T-helper 2 cell (primary cell): ENCODE measurements around the gene IGF2BP3.

Source experiments
- DNase-seq, 5 experiments: peaks; one replicate each; pipeline versions ENCODE4 v3.0.0 to v3.0.0-alpha.2; 2012 to 2022

Gene IGF2BP3

GRCh38 chr7:23293500-23294073 lies 176.7 kb downstream of the IGF2BP3 start:
- no peak for DNase-seq

- DNase-seq, result no peak
These were observed 177.7 kb downstream of the IGF2BP3 start for GRCh38 chr7:23292623-23293022.

DNA sequence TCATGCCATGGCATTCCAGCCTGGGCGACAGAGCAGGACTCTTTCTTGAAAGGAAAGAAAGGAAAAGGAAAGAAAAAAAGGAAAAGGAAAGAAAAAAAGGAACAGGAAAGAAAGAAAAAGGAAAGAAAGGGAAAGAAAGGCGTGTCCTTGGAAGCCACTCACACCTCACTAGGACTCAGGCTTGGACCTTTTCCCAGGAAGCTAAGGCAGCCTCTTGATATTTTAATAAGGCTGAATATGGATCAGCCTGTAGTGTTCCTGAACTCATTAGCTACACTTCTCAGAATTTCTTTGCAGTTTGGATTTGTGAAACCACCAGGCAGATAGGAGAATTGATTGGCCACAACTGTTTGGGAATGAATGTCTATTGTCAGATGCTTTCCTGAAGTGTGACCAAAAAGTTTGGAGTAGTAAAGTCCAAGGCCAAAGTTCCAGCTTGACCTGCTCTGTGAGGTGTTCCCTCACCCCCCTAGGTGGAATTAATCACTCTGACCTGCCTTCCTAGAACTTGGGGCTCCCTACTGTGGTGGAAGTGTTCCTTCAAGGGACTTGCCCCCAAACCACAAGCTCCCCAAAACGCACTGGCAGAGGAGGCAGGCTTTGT lies 178.2 kb downstream of the IGF2BP3 start:
- no peak for DNase-seq

GRCh38 chr7:23290993-23291392 lies 179.3 kb downstream of the IGF2BP3 start:
- no peak for DNase-seq

- DNase-seq, result peak in 1 of 5 experiments; percentile 85
These were observed 182.7 kb downstream of the IGF2BP3 start for GRCh38 chr7:23287612-23288011.

DNA sequence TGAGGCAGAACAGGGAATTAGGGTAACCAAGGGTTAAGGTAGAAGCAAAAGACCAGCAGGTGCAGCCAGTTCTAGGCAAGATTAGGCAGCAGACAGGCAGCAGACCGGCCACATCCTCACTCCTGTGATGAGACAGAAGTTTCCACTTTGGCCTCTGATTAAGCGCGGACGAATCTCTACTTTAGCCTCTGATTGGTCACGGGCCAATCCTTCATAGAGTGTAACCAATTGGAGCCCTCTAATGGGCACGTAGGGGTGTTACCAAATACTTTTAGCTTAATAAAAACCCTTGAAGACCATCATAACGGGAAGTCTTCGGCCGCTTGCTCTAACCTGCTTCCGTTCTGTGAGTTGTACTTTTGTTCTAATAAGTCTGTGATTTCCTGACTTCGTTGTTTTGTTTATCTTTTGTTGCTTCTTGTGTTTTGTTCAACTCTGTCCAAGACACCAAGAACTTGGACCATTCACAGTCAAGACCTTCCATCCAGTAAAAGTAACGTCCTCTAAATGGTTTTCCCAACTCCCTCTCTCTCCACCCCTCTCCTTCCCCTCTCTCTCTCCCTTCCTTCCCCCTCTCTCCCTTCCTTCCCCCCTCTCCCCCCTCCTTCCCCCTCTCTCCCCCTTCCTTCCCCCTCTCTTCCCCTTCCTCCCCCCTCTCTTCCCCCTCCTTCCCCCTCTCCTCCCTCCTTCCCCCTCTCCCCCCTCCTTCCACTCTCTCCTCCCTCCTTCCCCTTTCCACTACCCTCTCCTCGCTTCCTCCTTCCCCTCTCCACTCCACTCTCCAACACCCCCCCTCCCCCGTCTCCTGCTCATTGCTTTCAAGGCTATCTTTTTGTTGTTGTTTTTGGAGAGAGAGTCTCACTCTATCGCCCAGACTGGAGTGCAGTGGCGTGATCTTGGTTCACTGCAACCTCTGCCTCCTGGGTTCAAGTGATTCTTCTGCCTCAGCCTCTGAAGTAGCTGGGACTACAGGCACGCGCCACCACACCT lies 184.3 kb downstream of the IGF2BP3 start:
- no peak for DNase-seq

GRCh38 chr7:23284871-23285270 lies 185.4 kb downstream of the IGF2BP3 start:
- DNase-seq, result no peak

GRCh38 chr7:23283086-23283485 lies 187.2 kb downstream of the IGF2BP3 start:
- no peak for DNase-seq

DNA sequence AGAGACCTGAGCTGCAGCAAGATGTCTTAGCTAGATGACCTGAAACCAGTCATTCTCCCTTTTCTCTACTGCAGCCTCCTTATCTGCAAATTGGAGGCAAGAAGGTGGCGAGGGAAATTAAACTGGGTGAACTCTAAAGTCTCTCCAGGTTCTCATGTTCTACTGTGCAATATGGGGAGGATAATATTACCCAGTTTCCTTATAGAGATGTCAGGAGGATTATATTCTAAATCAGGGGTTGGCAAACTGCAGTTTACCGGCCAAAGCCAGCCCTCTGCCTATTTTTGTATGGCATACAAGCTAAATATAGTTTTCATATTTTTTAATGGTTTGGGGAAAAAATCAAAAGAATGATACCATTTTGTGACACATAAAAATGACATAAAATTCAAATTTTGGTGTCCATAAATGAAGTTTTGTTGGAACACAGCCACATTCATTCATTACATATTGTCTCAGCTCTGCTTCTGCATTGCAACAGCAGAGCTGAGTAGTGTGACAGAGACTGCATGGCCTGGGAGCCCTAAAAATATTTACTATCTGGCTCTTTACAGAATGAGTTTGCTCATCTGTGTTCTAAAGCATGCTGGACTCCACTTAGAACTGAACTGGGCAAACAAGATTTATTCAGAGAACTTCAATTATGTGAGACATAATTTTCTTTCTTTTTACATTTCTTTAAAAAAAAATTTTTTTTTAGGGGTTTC lies 190.3 kb downstream of the IGF2BP3 start:
- DNase-seq, result no peak

GRCh38 chr7:23277359-23277989 lies 192.8 kb downstream of the IGF2BP3 start:
- DNase-seq, result peak in 1 of 5 experiments; percentile 84

- no peak for DNase-seq
These were observed 193.3 kb downstream of the IGF2BP3 start for GRCh38 chr7:23276947-23277346.

- peak in 1 of 5 experiments; percentile 25 for DNase-seq
These were observed 193.9 kb downstream of the IGF2BP3 start for GRCh38 chr7:23276376-23276775.

- no peak for DNase-seq
These were observed 194.4 kb downstream of the IGF2BP3 start for GRCh38 chr7:23275912-23276311.

DNA sequence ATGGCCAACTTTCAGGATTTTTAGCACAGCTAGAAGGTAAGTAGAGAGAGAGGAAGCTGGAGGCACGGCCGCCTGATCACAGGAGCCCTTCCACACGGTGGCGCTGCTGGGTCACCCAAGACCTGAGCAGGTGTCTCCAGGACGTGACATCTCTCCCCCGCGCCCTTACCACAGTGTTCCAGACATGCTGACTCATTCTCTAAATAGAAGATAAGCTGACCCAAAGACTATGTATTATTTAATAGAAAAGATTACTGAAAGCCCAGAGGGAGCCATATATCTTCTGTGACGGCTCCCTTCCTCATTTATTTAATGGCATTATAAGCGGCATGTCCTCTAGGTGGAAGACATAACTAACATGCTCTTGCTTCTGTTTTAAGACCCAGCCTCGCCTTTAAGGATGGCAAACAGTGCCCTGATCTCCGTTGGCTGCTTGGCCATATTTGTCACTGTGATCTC lies 197.1 kb downstream of the IGF2BP3 start:
- peak; percentile 64 to 93 (median 76) for DNase-seq

DNA sequence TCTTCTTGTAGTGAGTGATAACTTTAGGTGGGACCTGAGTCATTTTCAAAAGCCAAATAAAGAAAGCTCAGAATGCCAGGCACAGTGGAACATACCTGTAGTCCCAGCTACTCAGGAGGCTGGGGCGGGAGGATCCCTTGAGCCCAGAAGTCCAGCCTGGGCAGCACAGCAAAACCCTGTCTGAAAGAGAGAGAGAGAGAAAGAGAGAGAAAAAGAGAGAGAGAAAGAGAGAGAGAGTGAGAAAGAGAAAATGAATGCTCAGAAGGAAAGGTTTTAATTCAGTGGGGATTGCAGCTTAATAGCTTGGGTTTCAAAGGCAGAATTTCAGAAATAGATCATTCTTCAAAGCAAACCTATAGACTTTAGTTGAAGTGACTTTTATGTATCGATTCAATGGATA lies 198.0 kb downstream of the IGF2BP3 start:
- no peak for DNase-seq

DNA sequence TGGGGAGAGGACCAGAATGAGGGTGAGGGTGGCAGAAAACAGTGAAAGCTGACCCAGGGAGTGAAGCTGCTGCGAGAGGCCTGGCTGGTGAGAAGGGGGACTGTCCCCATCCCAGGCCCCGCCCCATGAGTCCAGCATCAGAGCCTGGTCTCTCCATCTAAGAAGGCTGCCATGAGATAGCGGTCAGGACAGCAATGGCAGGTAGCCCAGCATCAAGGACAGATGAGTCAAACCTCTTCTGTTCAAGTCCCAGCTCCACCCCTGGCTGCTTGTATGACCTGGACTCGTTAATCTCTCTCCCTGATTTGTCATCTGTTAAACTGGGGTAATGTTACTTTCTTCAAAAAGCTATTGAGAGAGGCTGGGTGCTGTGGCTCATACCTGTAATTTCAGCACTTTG lies 201.5 kb downstream of the IGF2BP3 start:
- no peak for DNase-seq

DNA sequence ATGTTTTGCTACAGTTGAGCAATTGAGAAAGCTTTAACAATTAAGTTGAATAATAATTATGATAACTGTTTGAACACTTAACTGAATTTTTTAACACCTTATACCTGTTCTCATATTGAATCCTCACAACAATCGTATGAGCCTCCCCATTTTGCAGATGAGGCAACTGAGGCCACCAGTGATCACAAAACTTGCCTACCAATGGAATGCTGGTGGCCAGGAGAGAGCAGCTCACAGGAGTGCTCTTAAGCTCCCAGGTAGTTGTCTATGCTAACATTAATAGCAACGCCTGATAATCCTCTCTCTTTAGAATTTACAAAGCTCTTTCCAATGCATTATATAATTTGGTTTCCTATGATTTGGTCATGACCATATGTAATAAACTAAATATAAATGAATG lies 202.1 kb downstream of the IGF2BP3 start:
- no peak for DNase-seq

- no peak for DNase-seq
These were observed 202.9 kb downstream of the IGF2BP3 start for GRCh38 chr7:23267357-23267756.

DNA sequence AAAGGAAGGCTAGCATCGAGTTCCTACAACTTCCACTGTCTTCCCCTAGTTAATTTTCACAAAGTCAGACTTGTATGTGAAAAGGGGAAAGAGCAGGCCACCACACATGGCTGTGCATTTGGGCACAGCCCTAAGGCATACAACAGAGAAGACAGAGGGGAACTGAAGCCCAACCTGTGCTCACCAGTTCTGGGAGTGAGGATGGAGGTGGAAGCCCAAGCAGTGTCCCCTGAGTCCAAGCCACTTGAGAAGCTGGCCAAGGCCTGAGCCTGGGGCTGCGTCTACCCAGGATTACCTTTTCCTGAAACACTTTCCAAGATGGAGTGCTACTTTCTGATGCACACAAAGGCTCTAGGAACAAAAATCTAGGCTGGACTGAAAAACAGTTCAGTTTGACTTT lies 203.4 kb downstream of the IGF2BP3 start:
- no peak for DNase-seq

- DNase-seq, result no peak
These were observed 205.3 kb downstream of the IGF2BP3 start for GRCh38 chr7:23264916-23265458.

GRCh38 chr7:23261843-23262452 lies 208.3 kb downstream of the IGF2BP3 start:
- DNase-seq, result peak in 4 of 5 experiments; percentile 15 to 76 (median 32)

DNA sequence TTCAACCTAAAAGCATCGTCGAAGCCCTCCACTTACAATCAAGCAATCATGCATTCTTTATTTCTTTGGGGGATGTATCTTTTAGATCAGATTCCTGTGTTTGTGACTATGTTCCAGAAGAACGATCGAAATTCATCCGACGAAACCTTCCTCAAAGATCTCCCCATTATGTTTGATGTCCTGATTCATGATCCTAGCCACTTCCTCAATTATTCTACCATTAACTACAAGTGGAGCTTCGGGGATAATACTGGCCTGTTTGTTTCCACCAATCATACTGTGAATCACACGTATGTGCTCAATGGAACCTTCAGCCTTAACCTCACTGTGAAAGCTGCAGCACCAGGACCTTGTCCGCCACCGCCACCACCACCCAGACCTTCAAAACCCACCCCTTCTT lies 209.9 kb downstream of the IGF2BP3 start:
- no peak for DNase-seq
